HepG2 (cell line): ENCODE measurements around the gene CDK15. TPM values are rescaled to one million over a fixed set of nuclear protein-coding genes. Genes with fewer than 3 reads are reported as not detected.

Experiments
- ATAC-seq: fragments of 200-7000 bp; cut with Tn5 transposase; 3 replicates; pipeline ENCODE4 v1.9.1; 2020; ENCODE audit warnings: mild to moderate bottlenecking, moderate library complexity
- BruUV-seq: library from RNA; stranded (reverse); fragments of 400-500 nt; replicated peaks from 2 replicates; lab custom pipeline; 2021; lab: Mats Ljungman, UMichigan
- CTCF ChIA-PET: fragments of 300-600 bp; formaldehyde crosslinking; extraction: SDS; loops from one replicate; lab custom pipeline; 2021; ENCODE audit warnings: low total read pairs, inconsistent platforms, low intra/inter-chr PET ratio; lab: Yijun Ruan, JAX
- POLR2A ChIA-PET: fragments of 350-600 bp; sonication (Branson Sonifier 250); formaldehyde crosslinking; loops from one replicate; lab custom pipeline; 2020; ENCODE audit warnings: antibody characterized with exemption, inconsistent platforms; lab: Yijun Ruan, JAX
- DNase-seq: peaks from one replicate; pipeline ENCODE4 v3.0.0-alpha.2; 2015; ENCODE audit warnings: low spot score
- FAIRE-seq: peaks from 3 replicates; lab custom pipeline; 2011; peaks lifted over from hg19 to GRCh38; lab: Jason Lieb, UNC
- H2AFZ ChIP-seq: one replicate; pipeline ENCODE4 v1.6.1; 2011; ENCODE audit warnings: low read length, inconsistent platforms
- H3K27ac ChIP-seq: fragments of 300-600 bp; 3 replicates; pipeline ENCODE4 v1.8.0; 2011; ENCODE audit warnings: mixed run types, mild to moderate bottlenecking, mixed read lengths, low read length, inconsistent platforms; ENCODE audit not compliant: insufficient read depth; ENCODE audit errors: extremely low read length
- H3K27me3 ChIP-seq, 2 experiments: fragments of 200-600 bp in 1 of 2; 2 replicates in 1 of 2; 3 replicates in 1 of 2; pipeline versions ENCODE4 v1.6.0 to v1.8.0; 2011; ENCODE audit warnings: low read length in 2 of 2, mild to moderate bottlenecking in 2 of 2, moderate library complexity in 2 of 2, inconsistent platforms in 1 of 2; ENCODE audit not compliant: insufficient read depth in 2 of 2, control insufficient read depth in 1 of 2
- H3K36me3 ChIP-seq, 2 experiments: fragments of 200-600 bp in 1 of 2; replicated peaks in 1 of 2; 2 replicates in 1 of 2; 3 replicates in 1 of 2; pipeline versions ENCODE4 v1.5.1 to v1.8.0; 2011; ENCODE audit warnings: low read length in 2 of 2, inconsistent platforms in 1 of 2; ENCODE audit not compliant: insufficient read depth in 2 of 2, control insufficient read depth in 1 of 2
- H3K4me1 ChIP-seq: 2 replicates; pipeline ENCODE4 v1.5.1; 2012; ENCODE audit warnings: low read length, inconsistent platforms; ENCODE audit not compliant: insufficient read depth
- H3K4me2 ChIP-seq: 2 replicates; pipeline ENCODE4 v1.6.0; 2011; ENCODE audit warnings: low read depth, low read length, inconsistent platforms
- H3K4me3 ChIP-seq, 3 experiments: fragments of 200-600 bp in 1 of 3; sonication (generic), shearing (Covaris generic) in 1 of 3; replicated peaks in 1 of 3; 2 replicates each; pipeline ENCODE4 v1.5.1; 2011 to 2016; ENCODE audit warnings: low read length in 3 of 3, inconsistent platforms in 2 of 3, low read depth in 2 of 3, mild to moderate bottlenecking in 2 of 3, control low read depth in 1 of 3, mixed read lengths in 1 of 3; ENCODE audit not compliant: insufficient read depth in 1 of 3
- H3K79me2 ChIP-seq: one replicate; pipeline ENCODE4 v1.6.1; 2011; ENCODE audit warnings: low read length, inconsistent platforms; ENCODE audit not compliant: insufficient read depth
- H3K9ac ChIP-seq: 2 replicates; pipeline ENCODE4 v1.6.0; 2011; ENCODE audit warnings: mild to moderate bottlenecking, low read depth, low read length, inconsistent platforms; ENCODE audit not compliant: insufficient read depth
- H3K9me3 ChIP-seq: 2 replicates; pipeline ENCODE4 v1.5.1; 2012; ENCODE audit warnings: mild to moderate bottlenecking, low read length
- H4K20me1 ChIP-seq: 2 replicates; pipeline ENCODE4 v1.6.0; 2011; ENCODE audit warnings: inconsistent platforms, mild to moderate bottlenecking, low read length, moderate library complexity; ENCODE audit not compliant: insufficient read depth
- ATRX ChIP-seq: sonication (generic); formaldehyde crosslinking; IDR thresholded peaks from 2 replicates; pipeline ENCODE4 v1.4.0; 2020; ENCODE audit warnings: missing genetic modification reagents, borderline replicate concordance
- PHB2 ChIP-seq: fragments of 450-650 bp; IDR thresholded peaks from 2 replicates; pipeline ENCODE4 v1.6.1; 2018; ENCODE audit not compliant: partially characterized antibody
- ZKSCAN8 ChIP-seq: IDR thresholded peaks from 2 replicates; pipeline ENCODE4 v1.6.1; 2016; ENCODE audit warnings: borderline replicate concordance, missing genetic modification reagents, missing compliant biosample characterization
- ZNF20 ChIP-seq: sonication (generic); formaldehyde crosslinking; IDR thresholded peaks from 2 replicates; pipeline ENCODE4 v1.4.0; 2020; ENCODE audit warnings: mild to moderate bottlenecking, moderate library complexity, missing genetic modification reagents
- ZNF264 ChIP-seq: sonication (generic); formaldehyde crosslinking; IDR thresholded peaks from 2 replicates; pipeline ENCODE4 v1.4.0; 2020; ENCODE audit warnings: missing genetic modification reagents
- ZNF577 ChIP-seq: sonication (generic); formaldehyde crosslinking; IDR thresholded peaks from 2 replicates; pipeline ENCODE4 v1.4.0; 2020; ENCODE audit warnings: mild to moderate bottlenecking, low read depth, missing genetic modification reagents, borderline replicate concordance
- WGBS: methylation state at CpG from one replicate; pipeline ENCODE4 v1.1.6; 2017; ENCODE audit warnings: low lambda C conversion rate; 5-methylcytosine and 5-hydroxymethylcytosine counted together
- in situ Hi-C: cut with HindIII; loops from 2 replicates; pipeline ENCODE4 v1.10.0; 2017; ENCODE audit warnings: low pct_unique_long_range_greater_than_20kb; ENCODE audit not compliant: extremely low pct_ligation_motif_present
- intact Hi-C: fragments of 100-400 bp; cut with micrococcal nuclease; formaldehyde crosslinking; loops from one replicate; pipeline ENCODE4 v1.10.0; 2022; ENCODE audit not compliant: unreplicated experiment
- polyA plus RNA-seq, 8 experiments: library from polyadenylated mRNA; depleted of rRNA in 3 of 8; stranded (reverse) in 7 of 8; unstranded in 1 of 8; fragments of >200 nt; fragmentation: Illumina TruSeq in 4 of 8; extraction: Trizol in 4 of 8; gene quantifications; 2 replicates each; pipeline versions ENCODE4 v1.2.1 to v1.2.3, GENCODE V29; 2011 to 2016; ENCODE audit warnings: low read depth in 4 of 8, missing spikeins in 1 of 8, mixed read lengths in 1 of 8; ENCODE audit not compliant: insufficient read depth in 1 of 8
- total RNA-seq, 5 experiments: library from RNA; depleted of rRNA; stranded (reverse); fragments of >200 nt; fragmentation: Illumina TruSeq; extraction: Trizol; gene quantifications; 2 replicates each; pipeline ENCODE4 v1.2.3, GENCODE V29; 2016; ENCODE audit warnings: low read depth in 1 of 5
- TF ChIP-seq, protein P1 (sequence below): IDR thresholded peaks from 2 replicates; pipeline ENCODE4 v1.6.1; 2016
- TF ChIP-seq, protein P2 (sequence below): sonication (generic); formaldehyde crosslinking; IDR thresholded peaks from 2 replicates; pipeline ENCODE4 v1.4.0; 2020; ENCODE audit warnings: missing genetic modification reagents

The CDK15 gene
- total and polyA plus RNA-seq, 2 of the 13 experiments (the other 11 are each of a cell fraction or from before 2014, with no cell fraction given): not detected

- H3K79me2 ChIP-seq: peaks cover 59% of the 10 kb centered on the region
- no peaks in the 10 kb centered on the region; a peak in 1 of 5 replicates for H3K36me3 ChIP-seq
- no peak overlapping the region for H3K9ac ChIP-seq
- H3K27ac ChIP-seq: no peak overlapping the region
- H3K27me3 ChIP-seq: no peaks in the 10 kb centered on the region
- 92% methylated on average over 1 of the region's 1 CpG for WGBS
- H3K9me3 ChIP-seq: no peaks in the 10 kb centered on the region
- CTCF ChIA-PET: no interaction called here
- H4K20me1 ChIP-seq: no peaks in the 10 kb centered on the region
- TF ChIP-seq PHB2 (no peak), ZNF264 (no peak), ATRX (CRISPR knock-in tag) (no peak), ZNF20 (CRISPR knock-in tag) (no peak), ZKSCAN8 (CRISPR knock-in tag) (no peak), ZNF577 (CRISPR knock-in tag) (no peak)
- TF ChIP-seq, protein P1, sequence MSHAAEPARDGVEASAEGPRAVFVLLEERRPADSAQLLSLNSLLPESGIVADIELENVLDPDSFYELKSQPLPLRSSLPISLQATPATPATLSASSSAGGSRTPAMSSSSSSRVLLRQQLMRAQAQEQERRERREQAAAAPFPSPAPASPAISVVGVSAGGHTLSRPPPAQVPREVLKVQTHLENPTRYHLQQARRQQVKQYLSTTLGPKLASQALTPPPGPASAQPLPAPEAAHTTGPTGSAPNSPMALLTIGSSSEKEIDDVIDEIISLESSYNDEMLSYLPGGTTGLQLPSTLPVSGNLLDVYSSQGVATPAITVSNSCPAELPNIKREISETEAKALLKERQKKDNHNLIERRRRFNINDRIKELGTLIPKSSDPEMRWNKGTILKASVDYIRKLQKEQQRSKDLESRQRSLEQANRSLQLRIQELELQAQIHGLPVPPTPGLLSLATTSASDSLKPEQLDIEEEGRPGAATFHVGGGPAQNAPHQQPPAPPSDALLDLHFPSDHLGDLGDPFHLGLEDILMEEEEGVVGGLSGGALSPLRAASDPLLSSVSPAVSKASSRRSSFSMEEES: no peak
- TF ChIP-seq, protein P2, sequence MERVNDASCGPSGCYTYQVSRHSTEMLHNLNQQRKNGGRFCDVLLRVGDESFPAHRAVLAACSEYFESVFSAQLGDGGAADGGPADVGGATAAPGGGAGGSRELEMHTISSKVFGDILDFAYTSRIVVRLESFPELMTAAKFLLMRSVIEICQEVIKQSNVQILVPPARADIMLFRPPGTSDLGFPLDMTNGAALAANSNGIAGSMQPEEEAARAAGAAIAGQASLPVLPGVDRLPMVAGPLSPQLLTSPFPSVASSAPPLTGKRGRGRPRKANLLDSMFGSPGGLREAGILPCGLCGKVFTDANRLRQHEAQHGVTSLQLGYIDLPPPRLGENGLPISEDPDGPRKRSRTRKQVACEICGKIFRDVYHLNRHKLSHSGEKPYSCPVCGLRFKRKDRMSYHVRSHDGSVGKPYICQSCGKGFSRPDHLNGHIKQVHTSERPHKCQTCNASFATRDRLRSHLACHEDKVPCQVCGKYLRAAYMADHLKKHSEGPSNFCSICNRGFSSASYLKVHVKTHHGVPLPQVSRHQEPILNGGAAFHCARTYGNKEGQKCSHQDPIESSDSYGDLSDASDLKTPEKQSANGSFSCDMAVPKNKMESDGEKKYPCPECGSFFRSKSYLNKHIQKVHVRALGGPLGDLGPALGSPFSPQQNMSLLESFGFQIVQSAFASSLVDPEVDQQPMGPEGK (CRISPR knock-in tag): no peak
- H3K4me1 ChIP-seq: peaks cover 40% of the 10 kb centered on the region
- POLR2A ChIA-PET: no interaction called here
- BruUV-seq: no TSS peak
- no peak overlapping the region for H3K4me3 ChIP-seq
- in situ Hi-C loops: no loop called here
- no peak for ATAC-seq
- H2AFZ ChIP-seq: no peak overlapping the region
- intact Hi-C loops: no loop called here
- H3K4me2 ChIP-seq: no peak overlapping the region
- no peak for DNase-seq
- FAIRE-seq: no peak
Observed at GRCh38 chr2:201773990-201774389, 32.3 kb upstream of the CDK15 start.
